Measurements from ENCODE around the gene LIPI. TPM values are rescaled to one million over a fixed set of nuclear protein-coding genes. Genes with fewer than 3 reads are reported as not detected.
"Not testable (repeated sequence)": the region's sequence is repeated elsewhere in the genome, so short reads cannot be mapped to it uniquely, and the experiment has no call there.

LIPI gene
- polyA plus RNA-seq, 4 donors: 0.03 TPM; not detected in 3

- FAIRE-seq; H3K27me3 ChIP-seq (ENCODE audit: control insufficient read depth in 3 of 3, insufficient read depth in 3 of 3, low read length in 3 of 3): not testable (repeated sequence)
These were observed 120.6 kb downstream of the LIPI start for GRCh38 chr21:14090184-14090583.

GRCh38 chr21:14088391-14088790 lies 122.4 kb downstream of the LIPI start:
- no peak overlapping the region for H3K27ac ChIP-seq (ENCODE audit: low read depth in 1 of 3, low read length in 2 of 3)
- no peak for DNase-seq
- FAIRE-seq: no peak
- no peaks in the 10 kb centered on the region for H3K4me1 ChIP-seq (ENCODE audit: control insufficient read depth in 3 of 3, insufficient read depth in 2 of 3, low read depth in 1 of 3, low read length in 2 of 3)
- WGBS, 3 donors: 84 to 95% (median 89%) methylated on average over 6 of the region's 6 CpGs
- H3K36me3 ChIP-seq (ENCODE audit: control insufficient read depth in 3 of 3, insufficient read depth in 2 of 3, low read depth in 1 of 3, low read length in 3 of 3): peaks cover 0 to 2% (median 0%) of the 10 kb centered on the region in 3 donors
- H3K27me3 ChIP-seq (ENCODE audit: control insufficient read depth in 3 of 3, insufficient read depth in 3 of 3, low read length in 3 of 3): no peaks in the 10 kb centered on the region
- no peak overlapping the region for H3K4me3 ChIP-seq (ENCODE audit: low read depth in 1 of 3, low read length in 3 of 3)
- H3K9me3 ChIP-seq (ENCODE audit: control insufficient read depth in 2 of 2, insufficient read depth in 1 of 2, low read depth in 1 of 2, low read length in 1 of 2): peaks cover 0 to 17% of the 10 kb centered on the region in 2 donors

More at GRCh38 chr21:14090184-14090583, 120.6 kb downstream of the LIPI start:
- not testable (repeated sequence) for H3K36me3 ChIP-seq (ENCODE audit: control insufficient read depth in 3 of 3, insufficient read depth in 2 of 3, low read depth in 1 of 3, low read length in 3 of 3); DNase-seq; H3K4me1 ChIP-seq (ENCODE audit: control insufficient read depth in 3 of 3, insufficient read depth in 2 of 3, low read depth in 1 of 3, low read length in 2 of 3); H3K9me3 ChIP-seq (ENCODE audit: control insufficient read depth in 2 of 2, insufficient read depth in 1 of 2, low read depth in 1 of 2, low read length in 1 of 2); H3K27ac ChIP-seq (ENCODE audit: low read depth in 1 of 3, low read length in 2 of 3); H3K4me3 ChIP-seq (ENCODE audit: low read depth in 1 of 3, low read length in 3 of 3)

- Histone ChIP-seq H3K9me3 (ENCODE audit: control insufficient read depth in 2 of 2, insufficient read depth in 1 of 2, low read depth in 1 of 2, low read length in 1 of 2) (peaks cover 0 to 27% of the 10 kb centered on the region in 2 donors), H3K27ac (ENCODE audit: low read depth in 1 of 3, low read length in 2 of 3) (no peak overlapping the region), H3K4me3 (ENCODE audit: low read depth in 1 of 3, low read length in 3 of 3) (no peak overlapping the region), H3K27me3 (ENCODE audit: control insufficient read depth in 3 of 3, insufficient read depth in 3 of 3, low read length in 3 of 3) (no peaks in the 10 kb centered on the region), H3K4me1 (ENCODE audit: control insufficient read depth in 3 of 3, insufficient read depth in 2 of 3, low read depth in 1 of 3, low read length in 2 of 3) (no peaks in the 10 kb centered on the region), H3K36me3 (ENCODE audit: control insufficient read depth in 3 of 3, insufficient read depth in 2 of 3, low read depth in 1 of 3, low read length in 3 of 3) (peaks cover 0 to 2% (median 0%) of the 10 kb centered on the region in 3 donors)
- no peak for DNase-seq
- FAIRE-seq: no peak
These were observed 124.2 kb downstream of the LIPI start for GRCh38 chr21:14086553-14086952.

GRCh38 chr21:14084701-14085100 lies 126.1 kb downstream of the LIPI start:
- no peak for DNase-seq
- FAIRE-seq: no peak
- Histone ChIP-seq H3K36me3 (ENCODE audit: control insufficient read depth in 3 of 3, insufficient read depth in 2 of 3, low read depth in 1 of 3, low read length in 3 of 3) (peaks cover 0 to 2% (median 0%) of the 10 kb centered on the region in 3 donors), H3K9me3 (ENCODE audit: control insufficient read depth in 2 of 2, insufficient read depth in 1 of 2, low read depth in 1 of 2, low read length in 1 of 2) (peaks cover 0 to 39% of the 10 kb centered on the region in 2 donors), H3K27ac (ENCODE audit: low read depth in 1 of 3, low read length in 2 of 3) (no peak overlapping the region), H3K4me3 (ENCODE audit: low read depth in 1 of 3, low read length in 3 of 3) (no peak overlapping the region), H3K27me3 (ENCODE audit: control insufficient read depth in 3 of 3, insufficient read depth in 3 of 3, low read length in 3 of 3) (no peaks in the 10 kb centered on the region), H3K4me1 (ENCODE audit: control insufficient read depth in 3 of 3, insufficient read depth in 2 of 3, low read depth in 1 of 3, low read length in 2 of 3) (no peaks in the 10 kb centered on the region)
- 86 to 98% (median 98%) methylated on average over 25 of the region's 25 CpGs for WGBS, 3 donors

GRCh38 chr21:14084068-14084501 lies 126.7 kb downstream of the LIPI start:
- no peaks in the 10 kb centered on the region for H3K27me3 ChIP-seq (ENCODE audit: control insufficient read depth in 3 of 3, insufficient read depth in 3 of 3, low read length in 3 of 3)
- peaks cover 0 to 2% (median 0%) of the 10 kb centered on the region in 3 donors for H3K36me3 ChIP-seq (ENCODE audit: control insufficient read depth in 3 of 3, insufficient read depth in 2 of 3, low read depth in 1 of 3, low read length in 3 of 3)
- no peak overlapping the region for H3K4me3 ChIP-seq (ENCODE audit: low read depth in 1 of 3, low read length in 3 of 3)
- no peak overlapping the region for H3K27ac ChIP-seq (ENCODE audit: low read depth in 1 of 3, low read length in 2 of 3)
- DNase-seq (no peak), FAIRE-seq (no peak)
- WGBS, 3 donors: 97 to 99% (median 97%) methylated on average over 31 to 35 of the region's 35 CpGs
- H3K4me1 ChIP-seq (ENCODE audit: control insufficient read depth in 3 of 3, insufficient read depth in 2 of 3, low read depth in 1 of 3, low read length in 2 of 3): no peaks in the 10 kb centered on the region
- H3K9me3 ChIP-seq (ENCODE audit: control insufficient read depth in 2 of 2, insufficient read depth in 1 of 2, low read depth in 1 of 2, low read length in 1 of 2): peaks cover 0 to 45% of the 10 kb centered on the region in 2 donors

GRCh38 chr21:14080764-14081096 lies 130.0 kb downstream of the LIPI start:
- 73 to 96% (median 93%) methylated on average over 3 of the region's 3 CpGs for WGBS, 3 donors

GRCh38 chr21:14080040-14080763 lies 130.6 kb downstream of the LIPI start:
- peaks cover 0 to 2% (median 0%) of the 10 kb centered on the region in 3 donors for H3K36me3 ChIP-seq (ENCODE audit: control insufficient read depth in 3 of 3, insufficient read depth in 2 of 3, low read depth in 1 of 3, low read length in 3 of 3)
- no peak overlapping the region for H3K27ac ChIP-seq (ENCODE audit: low read depth in 1 of 3, low read length in 2 of 3)
- H3K4me1 ChIP-seq (ENCODE audit: control insufficient read depth in 3 of 3, insufficient read depth in 2 of 3, low read depth in 1 of 3, low read length in 2 of 3): no peaks in the 10 kb centered on the region
- WGBS, 3 donors: 87 to 92% (median 92%) methylated on average over 26 of the region's 26 CpGs
- no peak overlapping the region for H3K4me3 ChIP-seq (ENCODE audit: low read depth in 1 of 3, low read length in 3 of 3)
- DNase-seq (no peak), FAIRE-seq (no peak)
- no peaks in the 10 kb centered on the region for H3K27me3 ChIP-seq (ENCODE audit: control insufficient read depth in 3 of 3, insufficient read depth in 3 of 3, low read length in 3 of 3)
- H3K9me3 ChIP-seq (ENCODE audit: control insufficient read depth in 2 of 2, insufficient read depth in 1 of 2, low read depth in 1 of 2, low read length in 1 of 2): peaks cover 4 to 77% of the 10 kb centered on the region in 2 donors

More at GRCh38 chr21:14080764-14081096, 130.0 kb downstream of the LIPI start:
- H3K27ac ChIP-seq (ENCODE audit: low read depth in 1 of 3, low read length in 2 of 3): no peak overlapping the region
- H3K4me3 ChIP-seq (ENCODE audit: low read depth in 1 of 3, low read length in 3 of 3): no peak overlapping the region
- FAIRE-seq (no peak), DNase-seq (no peak)
- H3K4me1 ChIP-seq (ENCODE audit: control insufficient read depth in 3 of 3, insufficient read depth in 2 of 3, low read depth in 1 of 3, low read length in 2 of 3): no peaks in the 10 kb centered on the region
- peaks cover 4 to 73% of the 10 kb centered on the region in 2 donors for H3K9me3 ChIP-seq (ENCODE audit: control insufficient read depth in 2 of 2, insufficient read depth in 1 of 2, low read depth in 1 of 2, low read length in 1 of 2)
- H3K27me3 ChIP-seq (ENCODE audit: control insufficient read depth in 3 of 3, insufficient read depth in 3 of 3, low read length in 3 of 3): no peaks in the 10 kb centered on the region
- H3K36me3 ChIP-seq (ENCODE audit: control insufficient read depth in 3 of 3, insufficient read depth in 2 of 3, low read depth in 1 of 3, low read length in 3 of 3): peaks cover 0 to 2% (median 0%) of the 10 kb centered on the region in 3 donors

- no peaks in the 10 kb centered on the region for H3K27me3 ChIP-seq (ENCODE audit: control insufficient read depth in 3 of 3, insufficient read depth in 3 of 3, low read length in 3 of 3)
- DNase-seq (no peak), FAIRE-seq (no peak)
- no peak overlapping the region for H3K4me3 ChIP-seq (ENCODE audit: low read depth in 1 of 3, low read length in 3 of 3)
- H3K9me3 ChIP-seq (ENCODE audit: control insufficient read depth in 2 of 2, insufficient read depth in 1 of 2, low read depth in 1 of 2, low read length in 1 of 2): peaks cover 4 to 77% of the 10 kb centered on the region in 2 donors
- H3K36me3 ChIP-seq (ENCODE audit: control insufficient read depth in 3 of 3, insufficient read depth in 2 of 3, low read depth in 1 of 3, low read length in 3 of 3): no peaks in the 10 kb centered on the region
- H3K27ac ChIP-seq (ENCODE audit: low read depth in 1 of 3, low read length in 2 of 3): no peak overlapping the region
- no peaks in the 10 kb centered on the region for H3K4me1 ChIP-seq (ENCODE audit: control insufficient read depth in 3 of 3, insufficient read depth in 2 of 3, low read depth in 1 of 3, low read length in 2 of 3)
- WGBS, 3 donors: 97 to 98% (median 97%) methylated on average over 40 of the region's 40 CpGs
These were observed 131.9 kb downstream of the LIPI start for GRCh38 chr21:14078746-14079375.
